Esophagus squamous epithelium (tissue), 4 donors: ENCODE data around the gene CACFD1.

ENCODE experiments used
- CTCF ChIP-seq, 6 experiments: fragments of 450-650 bp in 4 of 6; fragments of 200-600 bp in 2 of 6; sonication (generic) in 2 of 6; IDR thresholded peaks; one replicate each; pipeline ENCODE4 v1.5.1; 2016 to 2019; ENCODE audit warnings: antibody characterized with exemption in 6 of 6, mild to moderate bottlenecking in 4 of 6, moderate library complexity in 4 of 6
- POLR2A ChIP-seq, 4 donors: fragments of 450-650 bp; IDR thresholded peaks; one replicate each; pipeline ENCODE4 v1.6.1; 2017; ENCODE audit warnings: antibody characterized with exemption in 4 of 4, mild to moderate bottlenecking in 4 of 4, moderate library complexity in 3 of 4

- TF ChIP-seq CTCF (IDR thresholded peaks at IDR 0.05) (no peak), POLR2A (IDR thresholded peaks at IDR 0.05) (no peak)
Measured at GRCh38 chr9:133515240-133515610, 55.4 kb downstream of the CACFD1 start.
